Epithelial cell of proximal tubule (primary cell): ENCODE data around the gene ZNF14. TPM values are rescaled to one million over a fixed set of nuclear protein-coding genes. Genes with fewer than 3 reads are reported as not detected.
"Not testable (repeated sequence)": the region's sequence is repeated elsewhere in the genome, so short reads cannot be mapped to it uniquely, and the experiment has no call there.

Source experiments
- DNase-seq: peaks from one replicate; pipeline ENCODE4 v3.0.0-alpha.2; 2011; ENCODE audit warnings: low read depth
- H3K4me3 ChIP-seq: 2 replicates; pipeline ENCODE4 v1.5.1; 2011; ENCODE audit warnings: low read depth, mild to moderate bottlenecking, low read length
- CTCF ChIP-seq: conservative IDR thresholded peaks from 2 replicates; pipeline ENCODE4 v1.5.1; 2012; ENCODE audit warnings: low read depth, mild to moderate bottlenecking, low read length
- total RNA-seq: library from RNA; depleted of rRNA; stranded (reverse); fragments of >200 nt; gene quantifications from 2 replicates; pipeline ENCODE4 v1.2.3, GENCODE V29; 2015

The ZNF14 gene
- total RNA-seq, 1 donor from 2014 or later = 2.7 TPM

GRCh38 chr19:19719798-19720197 lies 13.1 kb downstream of the ZNF14 start:
- no peak for DNase-seq
- no peak overlapping the region for H3K4me3 ChIP-seq
- TF ChIP-seq CTCF = no peak

GRCh38 chr19:19711934-19712828 lies 20.7 kb downstream of the ZNF14 start:
- H3K4me3 ChIP-seq = no peak overlapping the region
- DNase-seq = no peak
- TF ChIP-seq CTCF = no peak

- no peak for DNase-seq
- no peak overlapping the region for H3K4me3 ChIP-seq
- TF ChIP-seq CTCF = no peak
Observed at GRCh38 chr19:19711306-19711933, 21.5 kb downstream of the ZNF14 start.

GRCh38 chr19:19710506-19710905 lies 22.4 kb downstream of the ZNF14 start:
- no peak for DNase-seq
- no peak for TF ChIP-seq CTCF

GRCh38 chr19:19704836-19705235 lies 28.1 kb downstream of the ZNF14 start:
- DNase-seq = no peak
- no peak for TF ChIP-seq CTCF
- H3K4me3 ChIP-seq = no peak overlapping the region

More at GRCh38 chr19:19710506-19710905, 22.4 kb downstream of the ZNF14 start:
- H3K4me3 ChIP-seq = no peak overlapping the region

- H3K4me3 ChIP-seq, DNase-seq: not testable (repeated sequence)
Observed at GRCh38 chr19:19700493-19700892, 32.4 kb downstream of the ZNF14 start.

GRCh38 chr19:19697589-19697988 lies 35.3 kb downstream of the ZNF14 start:
- DNase-seq = no peak
- TF ChIP-seq CTCF = no peak
- H3K4me3 ChIP-seq = no peak overlapping the region
